Fibroblast of mammary gland (primary cell): ENCODE results near the gene ANKRD13A.
"Not testable (repeated sequence)": the region's sequence is repeated elsewhere in the genome, so short reads cannot be mapped to it uniquely, and the experiment has no call there.

Experiments
- DNase-seq: peaks from one replicate; pipeline ENCODE4 v3.0.0-alpha.2; 2010; ENCODE audit warnings: low read depth
- H3K4me3 ChIP-seq: 2 replicates; pipeline ENCODE4 v1.5.1; 2011; ENCODE audit warnings: low read depth, mild to moderate bottlenecking, low read length, moderate library complexity; ENCODE audit not compliant: control insufficient read depth
- TF ChIP-seq, protein P1 (sequence below): conservative IDR thresholded peaks from 2 replicates; pipeline ENCODE4 v1.5.1; 2011; ENCODE audit warnings: low read depth, low read length, inconsistent platforms; ENCODE audit not compliant: control insufficient read depth, insufficient read depth

ANKRD13A gene

GRCh38 chr12:109981311-109981710 lies 17.9 kb upstream of the ANKRD13A start:
- no peak overlapping the region for H3K4me3 ChIP-seq
- no peak for DNase-seq
- TF ChIP-seq, protein P1, sequence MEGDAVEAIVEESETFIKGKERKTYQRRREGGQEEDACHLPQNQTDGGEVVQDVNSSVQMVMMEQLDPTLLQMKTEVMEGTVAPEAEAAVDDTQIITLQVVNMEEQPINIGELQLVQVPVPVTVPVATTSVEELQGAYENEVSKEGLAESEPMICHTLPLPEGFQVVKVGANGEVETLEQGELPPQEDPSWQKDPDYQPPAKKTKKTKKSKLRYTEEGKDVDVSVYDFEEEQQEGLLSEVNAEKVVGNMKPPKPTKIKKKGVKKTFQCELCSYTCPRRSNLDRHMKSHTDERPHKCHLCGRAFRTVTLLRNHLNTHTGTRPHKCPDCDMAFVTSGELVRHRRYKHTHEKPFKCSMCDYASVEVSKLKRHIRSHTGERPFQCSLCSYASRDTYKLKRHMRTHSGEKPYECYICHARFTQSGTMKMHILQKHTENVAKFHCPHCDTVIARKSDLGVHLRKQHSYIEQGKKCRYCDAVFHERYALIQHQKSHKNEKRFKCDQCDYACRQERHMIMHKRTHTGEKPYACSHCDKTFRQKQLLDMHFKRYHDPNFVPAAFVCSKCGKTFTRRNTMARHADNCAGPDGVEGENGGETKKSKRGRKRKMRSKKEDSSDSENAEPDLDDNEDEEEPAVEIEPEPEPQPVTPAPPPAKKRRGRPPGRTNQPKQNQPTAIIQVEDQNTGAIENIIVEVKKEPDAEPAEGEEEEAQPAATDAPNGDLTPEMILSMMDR: no peak

DNA sequence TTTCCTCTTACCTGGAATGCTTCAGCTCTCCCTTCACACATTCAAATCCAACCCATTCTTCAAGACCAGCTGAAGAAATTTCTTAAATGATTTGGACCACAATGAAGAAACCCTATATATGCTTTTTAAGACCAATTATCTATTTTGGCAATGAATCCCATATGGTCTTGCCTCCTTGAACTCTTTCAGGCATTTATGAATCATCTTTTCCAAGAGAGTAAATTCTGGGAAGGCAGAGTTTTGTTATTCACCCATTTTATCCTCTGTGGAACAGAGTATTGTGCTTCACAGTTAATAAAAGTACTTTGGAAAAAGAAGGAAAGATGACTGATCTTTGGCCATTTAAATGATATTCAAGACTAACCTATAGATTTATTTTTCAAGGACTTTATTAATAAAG lies 17.0 kb upstream of the ANKRD13A start:
- H3K4me3 ChIP-seq: no peak overlapping the region
- peak; percentile 74 for DNase-seq
- TF ChIP-seq, protein P1: no peak

GRCh38 chr12:109983432-109984142 lies 15.6 kb upstream of the ANKRD13A start:
- DNase-seq: no peak
- TF ChIP-seq, protein P1: no peak
- H3K4me3 ChIP-seq: no peak overlapping the region

DNA sequence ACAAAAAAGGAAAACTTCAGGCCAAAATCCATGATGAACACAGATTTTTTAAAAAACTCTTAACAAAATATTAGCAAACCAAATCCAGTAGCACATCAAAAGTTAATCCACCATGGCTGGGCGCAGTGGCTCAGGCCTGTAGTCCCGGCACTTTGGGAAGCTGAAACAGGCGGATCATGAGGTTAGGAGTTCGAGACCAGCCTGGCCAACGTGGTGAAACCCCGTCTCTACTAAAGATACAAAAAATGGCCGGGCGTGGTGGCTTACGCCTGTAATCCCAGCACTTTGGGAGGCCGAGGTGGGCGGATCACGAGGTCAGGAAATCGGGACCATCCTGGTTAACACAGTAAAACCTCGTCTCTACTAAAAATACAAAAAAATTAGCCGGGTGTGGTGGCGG lies 13.0 kb upstream of the ANKRD13A start:
- not testable (repeated sequence) for DNase-seq, H3K4me3 ChIP-seq

DNA sequence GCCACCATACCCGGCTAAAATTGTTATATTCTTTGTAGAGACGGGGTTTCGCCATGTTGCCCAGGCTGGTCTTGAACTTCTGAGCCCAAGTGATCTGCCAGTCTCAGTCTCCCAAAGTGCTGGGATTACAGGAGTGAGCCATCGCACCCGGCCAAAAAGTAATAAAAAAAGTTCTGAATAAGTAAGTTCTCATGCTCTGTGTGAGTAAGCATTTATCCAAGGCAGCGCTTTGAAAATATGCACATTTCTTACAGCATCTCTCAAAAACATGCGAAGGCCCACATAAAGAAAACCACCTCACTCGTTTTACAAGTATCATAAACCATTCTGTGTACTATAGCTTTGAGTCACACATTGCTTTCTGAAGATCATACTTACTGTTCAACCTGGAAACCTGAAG lies 11.6 kb upstream of the ANKRD13A start:
- no peak overlapping the region for H3K4me3 ChIP-seq
- no peak for DNase-seq
- TF ChIP-seq, protein P1: no peak

GRCh38 chr12:109988274-109988673 lies 11.0 kb upstream of the ANKRD13A start:
- no peak for DNase-seq
- TF ChIP-seq, protein P1: no peak
- H3K4me3 ChIP-seq: no peak overlapping the region

DNA sequence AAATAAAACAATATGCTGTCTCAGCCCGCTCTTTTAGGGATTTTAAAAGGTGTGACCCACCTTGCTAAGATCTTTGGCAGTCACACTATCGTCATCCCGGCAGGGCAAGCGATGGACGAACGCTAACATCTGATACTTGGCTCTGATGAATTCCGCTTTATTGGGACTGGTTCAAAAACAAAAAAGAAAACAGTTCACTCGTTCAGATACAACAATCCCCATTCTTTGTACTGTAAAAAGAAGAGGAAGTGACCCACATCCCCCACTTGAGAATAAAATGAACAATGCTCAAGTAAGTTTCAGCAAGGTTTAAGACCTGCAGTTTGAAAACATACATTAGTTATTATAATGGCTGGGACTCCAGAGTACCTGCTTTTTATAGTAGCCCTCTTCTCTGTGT lies 10.3 kb upstream of the ANKRD13A start:
- TF ChIP-seq, protein P1: no peak
- DNase-seq: no peak
- no peak overlapping the region for H3K4me3 ChIP-seq
